Right lobe of liver (tissue), 6 donors: ENCODE measurements around the gene AP1G2. TPM values are rescaled to one million over a fixed set of nuclear protein-coding genes. Genes with fewer than 3 reads are reported as not detected.

Experiments
- ATAC-seq, 4 donors: fragments of 200-7000 bp; cut with Tn5 transposase; one replicate each; pipeline ENCODE4 v1.9.1; 2020; ENCODE audit warnings: mild to moderate bottlenecking in 4 of 4, moderate library complexity in 4 of 4
- DNase-seq, 3 donors: peaks; one replicate each; pipeline ENCODE4 v3.0.0-alpha.2; 2020
- H3K27ac ChIP-seq, 3 donors: fragments of 200-600 bp; one replicate each; pipeline ENCODE4 v1.8.0; 2022
- H3K27me3 ChIP-seq, 2 donors: fragments of 200-600 bp; one replicate each; pipeline ENCODE4 v1.8.0; 2022
- H3K36me3 ChIP-seq, 4 donors: fragments of 200-600 bp; sonication (generic) in 1 of 4; one replicate each; pipeline versions ENCODE4 v1.5.1 to v1.8.0; 2017 to 2022; ENCODE audit warnings: control low read depth in 1 of 4
- H3K4me1 ChIP-seq, 4 donors: fragments of 200-600 bp; sonication (generic) in 1 of 4; one replicate each; pipeline versions ENCODE4 v1.5.1 to v1.8.0; 2017 to 2022; ENCODE audit warnings: control low read depth in 1 of 4
- H3K4me3 ChIP-seq, 3 donors: fragments of 200-600 bp; one replicate each; pipeline ENCODE4 v1.8.0; 2022
- H3K9me3 ChIP-seq, 4 donors: fragments of 200-600 bp; sonication (generic) in 1 of 4; one replicate each; pipeline versions ENCODE4 v1.5.1 to v1.8.0; 2017 to 2022; ENCODE audit warnings: control low read depth in 1 of 4
- CTCF ChIP-seq, 4 donors: fragments of 200-600 bp in 3 of 4; fragments of 450-650 bp in 1 of 4; IDR thresholded peaks; one replicate each; pipeline versions ENCODE4 v1.5.1 to v1.8.0; 2016 to 2022; ENCODE audit warnings: antibody characterized with exemption in 4 of 4, mild to moderate bottlenecking in 2 of 4
- POLR2A ChIP-seq: fragments of 450-650 bp; IDR thresholded peaks from one replicate; pipeline ENCODE4 v1.6.1; 2017; ENCODE audit warnings: antibody characterized with exemption, mild to moderate bottlenecking
- WGBS: methylation state at CpG from one replicate; pipeline ENCODE4 v1.1.6; 2018; ENCODE audit warnings: low coverage, low lambda C conversion rate; ENCODE audit not compliant: insufficient coverage; ENCODE audit errors: missing lambda C conversion rate; 5-methylcytosine and 5-hydroxymethylcytosine counted together
- intact Hi-C, 2 donors: fragments of 100-400 bp; cut with DNase I; formaldehyde crosslinking; loops; one replicate each; pipeline versions ENCODE4 v1.11.2 to v1.14.1; 2022
- total RNA-seq, 6 experiments: library from RNA; depleted of rRNA in 2 of 6; stranded (reverse); fragments of >200 nt in 2 of 6; fragmentation: NEBNext Ultra II Directional in 3 of 6; extraction: Animal tissue kit (Norgen Biotek cat#: 25700) in 3 of 6; gene quantifications; one replicate each; pipeline versions ENCODE4 v1.1.0 to v1.2.4, GENCODE V29; 2016 to 2023
- donor health status: DM: no; HTN: yes; CAD: no.
- donor health status: DM: no; HTN: no; CAD: no.
- donor health status: DM: no; HTN: no; CAD: no.
- donor health status: DM: no; HTN: yes; CAD: no.
- donor health status: DM: no; HTN: yes; CAD: no.

The AP1G2 gene
- total RNA-seq, 6 experiments from 2014 or later, result 13.6 to 25.9 (median 23.0) TPM

GRCh38 chr14:23604148-23604547 is 36.6 kb upstream of the AP1G2 start:
- ATAC-seq (no peak), DNase-seq (no peak)
- H3K4me3 ChIP-seq, result no peak overlapping the region
- no peaks in the 10 kb centered on the region for H3K9me3 ChIP-seq
- WGBS, result 44% methylated on average over 2 of the region's 2 CpGs
- intact Hi-C loops, result no loop called here
- H3K27ac ChIP-seq, result no peak overlapping the region
- H3K4me1 ChIP-seq, result peaks cover 0 to 15% (median 7%) of the 10 kb centered on the region in 4 donors
- no peaks in the 10 kb centered on the region for H3K27me3 ChIP-seq
- TF ChIP-seq CTCF (IDR thresholded peaks at IDR 0.05) (no peak), POLR2A (no peak)
- H3K36me3 ChIP-seq, result no peaks in the 10 kb centered on the region

- H3K27ac ChIP-seq, result no peak overlapping the region
- no peaks in the 10 kb centered on the region for H3K27me3 ChIP-seq
- no peaks in the 10 kb centered on the region for H3K9me3 ChIP-seq
- H3K36me3 ChIP-seq, result no peaks in the 10 kb centered on the region
- no peak overlapping the region for H3K4me3 ChIP-seq
- TF ChIP-seq CTCF (IDR thresholded peaks at IDR 0.05), result no peak
- intact Hi-C loops, result no loop called here
- DNase-seq (no peak), ATAC-seq (no peak)
- WGBS, result no CpG with 5 or more reads among the region's 2 CpGs
- H3K4me1 ChIP-seq, result peaks cover 0 to 4% (median 1%) of the 10 kb centered on the region in 4 donors
Observed at GRCh38 chr14:23603103-23603502, 35.5 kb upstream of the AP1G2 start.

- no peak overlapping the region for H3K27ac ChIP-seq
- no peaks in the 10 kb centered on the region for H3K4me1 ChIP-seq
- intact Hi-C loops, result no loop called here
- H3K9me3 ChIP-seq, result no peaks in the 10 kb centered on the region
- H3K36me3 ChIP-seq, result no peaks in the 10 kb centered on the region
- DNase-seq, result no peak
- no peaks in the 10 kb centered on the region for H3K27me3 ChIP-seq
- TF ChIP-seq POLR2A (no peak), CTCF (IDR thresholded peaks at IDR 0.05) (no peak)
- peak in 1 of 4 donors; percentile 88 for ATAC-seq
- WGBS, result 82% methylated on average over 8 of the region's 12 CpGs
- H3K4me3 ChIP-seq, result no peak overlapping the region
Observed at GRCh38 chr14:23602181-23603095, 34.8 kb upstream of the AP1G2 start.

GRCh38 chr14:23601845-23602180 is 34.2 kb upstream of the AP1G2 start:
- 50% methylated on average over 1 of the region's 1 CpG for WGBS
- Histone ChIP-seq H3K27ac (no peak overlapping the region), H3K36me3 (no peaks in the 10 kb centered on the region), H3K4me1 (no peaks in the 10 kb centered on the region), H3K27me3 (no peaks in the 10 kb centered on the region), H3K9me3 (no peaks in the 10 kb centered on the region), H3K4me3 (no peak overlapping the region)
- intact Hi-C loops, result no loop called here
- DNase-seq, result no peak
- no peak for TF ChIP-seq POLR2A
- no peak for TF ChIP-seq CTCF (IDR thresholded peaks at IDR 0.05)
- ATAC-seq, result peak in 1 of 4 donors; percentile 52
